D721Med (cell line): ENCODE measurements around the gene SNX19.

ENCODE experiments used
- DNase-seq: peaks from one replicate; pipeline ENCODE4 v3.0.0; 2011; ENCODE audit warnings: low spot score; ENCODE audit not compliant: insufficient read length
- FAIRE-seq: peaks from 2 replicates; lab custom pipeline; 2011; peaks lifted over from hg19 to GRCh38; lab: Jason Lieb, UNC
- CTCF ChIP-seq: IDR thresholded peaks from 2 replicates; pipeline ENCODE4 v1.5.1; 2012; ENCODE audit warnings: mild to moderate bottlenecking, control low read depth; ENCODE audit not compliant: insufficient read depth; ENCODE audit errors: missing control alignments

SNX19 gene

GRCh38 chr11:130894322-130895025, 21.8 kb downstream of the SNX19 start:
- peak; percentile 21 for FAIRE-seq
- peak; percentile 85 for TF ChIP-seq CTCF

GRCh38 chr11:130892861-130893260, 23.4 kb downstream of the SNX19 start:
- FAIRE-seq: no peak
- no peak for DNase-seq
- no peak for TF ChIP-seq CTCF

More at GRCh38 chr11:130894322-130895025, 21.8 kb downstream of the SNX19 start:
- no peak for DNase-seq

- DNase-seq: no peak
- TF ChIP-seq CTCF: no peak
- FAIRE-seq: no peak
These were observed 25.0 kb downstream of the SNX19 start for GRCh38 chr11:130891326-130891725.

GRCh38 chr11:130890039-130890745, 26.1 kb downstream of the SNX19 start:
- FAIRE-seq (no peak), DNase-seq (no peak)
- TF ChIP-seq CTCF: no peak

GRCh38 chr11:130888790-130889189, 27.5 kb downstream of the SNX19 start:
- TF ChIP-seq CTCF: no peak
- no peak for FAIRE-seq

GRCh38 chr11:130886704-130887103, 29.6 kb downstream of the SNX19 start:
- FAIRE-seq (no peak), DNase-seq (no peak)
- TF ChIP-seq CTCF: no peak

More at GRCh38 chr11:130888790-130889189, 27.5 kb downstream of the SNX19 start:
- no peak for DNase-seq

GRCh38 chr11:130882138-130882551, 34.1 kb downstream of the SNX19 start:
- FAIRE-seq: no peak
- no peak for TF ChIP-seq CTCF
- no peak for DNase-seq
